Heart left ventricle (tissue), 13 donors: ENCODE data around the gene PIGV.

Experiments
- POLR2A ChIP-seq, 2 donors: fragments of 450-650 bp; IDR thresholded peaks; one replicate each; pipeline ENCODE4 v1.6.1; 2017; ENCODE audit warnings: antibody characterized with exemption in 2 of 2, mild to moderate bottlenecking in 2 of 2, moderate library complexity in 2 of 2
- TF ChIP-seq, protein P1 (sequence below), 12 donors: fragments of 200-600 bp; sonication (generic) in 4 of 12; IDR thresholded peaks; one replicate each; pipeline versions ENCODE4 v1.5.0 to v1.8.0; 2018 to 2022; ENCODE audit warnings: antibody characterized with exemption in 12 of 12, mild to moderate bottlenecking in 5 of 12
- donor health status: ischemic (EF 13 %, LVEDD 7.1; RV severe dilation, severe dysfunction).
- donor health status: DM: no; HTN: yes; CAD: no.
- donor health status: DM: no; HTN: no; CAD: no.
- donor health status: ischemic (EF 25% LVEDD 6.9; RV normal size, moderate dysfunction).
- donor health status: ischemic (EF 25% LVEDD 5.7; RV mildly dilated, moderate dysfunction).
- donor health status: ischemic (EF 35%, LVEDD 5.7; RV mildly dilated, moderate dysfunction).
- donor health status: nonischemic (EF 11% LVEDD 7.7; RV severe dilation, severe dysfunction).
- donor health status: DM: yes; HTN: yes; CAD: no.
- donor health status: PGD.
- donor health status: ischemic (EF 29% LVEDD 5.4; RV normal size, mild dysfunction).
- donor health status: nonischemic (EF 23%, LVEDD 6.1; RV moderate dilation, normal function).

DNA sequence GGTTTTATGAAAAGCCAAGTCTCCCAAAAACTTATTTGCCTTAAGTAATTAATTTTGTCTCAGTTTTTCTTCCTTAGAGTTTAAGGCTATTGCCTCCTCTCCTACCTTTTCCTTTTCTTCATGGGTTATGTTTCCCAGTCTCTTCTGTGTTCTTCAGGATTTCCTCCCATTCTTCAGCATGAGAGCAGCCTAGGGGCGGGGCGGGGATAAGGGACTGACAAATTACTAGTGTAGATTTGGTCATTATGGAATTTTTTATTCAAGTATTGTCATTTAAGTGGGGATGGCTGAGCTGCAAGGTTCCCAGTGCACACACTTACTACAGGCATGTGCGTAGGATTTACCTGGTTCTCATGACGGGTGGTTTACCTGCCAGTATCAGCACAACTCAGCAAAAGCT is 35.2 kb upstream of the PIGV start:
- TF ChIP-seq, protein P1, sequence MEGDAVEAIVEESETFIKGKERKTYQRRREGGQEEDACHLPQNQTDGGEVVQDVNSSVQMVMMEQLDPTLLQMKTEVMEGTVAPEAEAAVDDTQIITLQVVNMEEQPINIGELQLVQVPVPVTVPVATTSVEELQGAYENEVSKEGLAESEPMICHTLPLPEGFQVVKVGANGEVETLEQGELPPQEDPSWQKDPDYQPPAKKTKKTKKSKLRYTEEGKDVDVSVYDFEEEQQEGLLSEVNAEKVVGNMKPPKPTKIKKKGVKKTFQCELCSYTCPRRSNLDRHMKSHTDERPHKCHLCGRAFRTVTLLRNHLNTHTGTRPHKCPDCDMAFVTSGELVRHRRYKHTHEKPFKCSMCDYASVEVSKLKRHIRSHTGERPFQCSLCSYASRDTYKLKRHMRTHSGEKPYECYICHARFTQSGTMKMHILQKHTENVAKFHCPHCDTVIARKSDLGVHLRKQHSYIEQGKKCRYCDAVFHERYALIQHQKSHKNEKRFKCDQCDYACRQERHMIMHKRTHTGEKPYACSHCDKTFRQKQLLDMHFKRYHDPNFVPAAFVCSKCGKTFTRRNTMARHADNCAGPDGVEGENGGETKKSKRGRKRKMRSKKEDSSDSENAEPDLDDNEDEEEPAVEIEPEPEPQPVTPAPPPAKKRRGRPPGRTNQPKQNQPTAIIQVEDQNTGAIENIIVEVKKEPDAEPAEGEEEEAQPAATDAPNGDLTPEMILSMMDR (IDR thresholded peaks at IDR 0.05): no peak
- peak in 1 of 2 donors; percentile 12 for TF ChIP-seq POLR2A (IDR thresholded peaks at IDR 0.05)
